Hepatic stellate cell (primary cell): ENCODE measurements around the gene RBM38.

Experiments
- DNase-seq: peaks from one replicate; pipeline ENCODE4 v3.0.0; 2011; ENCODE audit warnings: low spot score

The RBM38 gene

GRCh38 chr20:57404006-57404405 lies 12.8 kb downstream of the RBM38 start:
- no peak for DNase-seq

- no peak for DNase-seq
Measured at GRCh38 chr20:57404419-57405072, 13.3 kb downstream of the RBM38 start.

GRCh38 chr20:57405236-57406016 lies 14.2 kb downstream of the RBM38 start:
- DNase-seq: no peak

- no peak for DNase-seq
Measured at GRCh38 chr20:57407541-57407956, 16.4 kb downstream of the RBM38 start.

- no peak for DNase-seq
Measured at GRCh38 chr20:57408131-57408530, 16.9 kb downstream of the RBM38 start.

GRCh38 chr20:57408536-57409233 lies 17.5 kb downstream of the RBM38 start:
- no peak for DNase-seq

- no peak for DNase-seq
Measured at GRCh38 chr20:57409316-57409671, 18.1 kb downstream of the RBM38 start.

- DNase-seq: no peak
Measured at GRCh38 chr20:57409672-57410397, 18.6 kb downstream of the RBM38 start.

- DNase-seq: no peak
Measured at GRCh38 chr20:57410398-57410920, 19.3 kb downstream of the RBM38 start.

- no peak for DNase-seq
Measured at GRCh38 chr20:57410924-57411323, 19.7 kb downstream of the RBM38 start.

GRCh38 chr20:57411406-57412283 lies 20.4 kb downstream of the RBM38 start:
- DNase-seq: no peak

- no peak for DNase-seq
Measured at GRCh38 chr20:57412347-57413029, 21.3 kb downstream of the RBM38 start.

GRCh38 chr20:57413986-57414385 lies 22.8 kb downstream of the RBM38 start:
- no peak for DNase-seq

- DNase-seq: peak; percentile 52
Measured at GRCh38 chr20:57414867-57415592, 23.8 kb downstream of the RBM38 start.

GRCh38 chr20:57415771-57416170 lies 24.6 kb downstream of the RBM38 start:
- no peak for DNase-seq

- no peak for DNase-seq
Measured at GRCh38 chr20:57416296-57417022, 25.3 kb downstream of the RBM38 start.

- no peak for DNase-seq
Measured at GRCh38 chr20:57417051-57417689, 26.0 kb downstream of the RBM38 start.
